ENCODE measurements around the gene PIAS2.
"Not testable (repeated sequence)": the region's sequence is repeated elsewhere in the genome, so short reads cannot be mapped to it uniquely, and the experiment has no call there.

The PIAS2 gene

GRCh38 chr18:46832849-46833248 is 84.5 kb downstream of the PIAS2 start:
- in situ Hi-C loops (cut with MboI; ENCODE audit: low sequenced_read_pairs) = no loop called here
- no peak overlapping the region for H3K4me3 ChIP-seq
- DNase-seq (ENCODE audit: low spot score in 2 of 2) = no peak
- no peaks in the 10 kb centered on the region for H3K9me3 ChIP-seq
- no peaks in the 10 kb centered on the region for H3K4me1 ChIP-seq
- no peaks in the 10 kb centered on the region for H3K27me3 ChIP-seq (ENCODE audit: low read depth)
- peaks cover 29% of the 10 kb centered on the region for H3K36me3 ChIP-seq (replicated peaks)

- in situ Hi-C loops (cut with MboI; ENCODE audit: low sequenced_read_pairs); DNase-seq (ENCODE audit: low spot score in 2 of 2); H3K4me1 ChIP-seq: not testable (repeated sequence)
Observed at GRCh38 chr18:46832422-46832821, 84.9 kb downstream of the PIAS2 start.

GRCh38 chr18:46831434-46831833 is 85.9 kb downstream of the PIAS2 start:
- no peaks in the 10 kb centered on the region for H3K4me1 ChIP-seq
- H3K4me3 ChIP-seq = no peak overlapping the region
- in situ Hi-C loops (cut with MboI; ENCODE audit: low sequenced_read_pairs) = no loop called here
- H3K36me3 ChIP-seq (replicated peaks) = peaks cover 35% of the 10 kb centered on the region
- H3K9me3 ChIP-seq = no peaks in the 10 kb centered on the region
- DNase-seq (ENCODE audit: low spot score in 2 of 2) = no peak
- H3K27me3 ChIP-seq (ENCODE audit: low read depth) = no peaks in the 10 kb centered on the region

More at GRCh38 chr18:46832422-46832821, 84.9 kb downstream of the PIAS2 start:
- H3K4me3 ChIP-seq; H3K27me3 ChIP-seq (ENCODE audit: low read depth); H3K9me3 ChIP-seq: not testable (repeated sequence)
- H3K36me3 ChIP-seq (replicated peaks) = peaks cover 33% of the 10 kb centered on the region

GRCh38 chr18:46830633-46831032 is 86.7 kb downstream of the PIAS2 start:
- Histone ChIP-seq H3K9me3 (no peaks in the 10 kb centered on the region), H3K36me3 (replicated peaks) (peaks cover 27% of the 10 kb centered on the region), H3K27me3 (ENCODE audit: low read depth) (no peaks in the 10 kb centered on the region), H3K4me3 (no peak overlapping the region), H3K4me1 (no peaks in the 10 kb centered on the region)
- in situ Hi-C loops (cut with MboI; ENCODE audit: low sequenced_read_pairs) = no loop called here
- no peak for DNase-seq (ENCODE audit: low spot score in 2 of 2)

- Histone ChIP-seq H3K4me3 (no peak overlapping the region), H3K27me3 (ENCODE audit: low read depth) (no peaks in the 10 kb centered on the region), H3K4me1 (no peaks in the 10 kb centered on the region), H3K9me3 (no peaks in the 10 kb centered on the region), H3K36me3 (replicated peaks) (peaks cover 22% of the 10 kb centered on the region)
- DNase-seq (ENCODE audit: low spot score in 2 of 2) = no peak
- in situ Hi-C loops (cut with MboI; ENCODE audit: low sequenced_read_pairs) = no loop called here
Observed at GRCh38 chr18:46829947-46830346, 87.4 kb downstream of the PIAS2 start.

GRCh38 chr18:46829531-46829930 is 87.8 kb downstream of the PIAS2 start:
- no peaks in the 10 kb centered on the region for H3K27me3 ChIP-seq (ENCODE audit: low read depth)
- in situ Hi-C loops (cut with MboI; ENCODE audit: low sequenced_read_pairs) = no loop called here
- H3K36me3 ChIP-seq (replicated peaks) = peaks cover 19% of the 10 kb centered on the region
- H3K4me3 ChIP-seq = no peak overlapping the region
- DNase-seq (ENCODE audit: low spot score in 2 of 2) = no peak
- H3K4me1 ChIP-seq = no peaks in the 10 kb centered on the region
- no peaks in the 10 kb centered on the region for H3K9me3 ChIP-seq

- peaks cover 9% of the 10 kb centered on the region for H3K4me1 ChIP-seq
- H3K27me3 ChIP-seq (ENCODE audit: low read depth) = no peaks in the 10 kb centered on the region
- no peak for DNase-seq (ENCODE audit: low spot score in 2 of 2)
- no peaks in the 10 kb centered on the region for H3K9me3 ChIP-seq
- H3K36me3 ChIP-seq (replicated peaks) = peaks cover 14% of the 10 kb centered on the region
- H3K4me3 ChIP-seq = no peak overlapping the region
- in situ Hi-C loops (cut with MboI; ENCODE audit: low sequenced_read_pairs) = no loop called here
Observed at GRCh38 chr18:46821856-46822711, 95.2 kb downstream of the PIAS2 start.

GRCh38 chr18:46820863-46821262 is 96.4 kb downstream of the PIAS2 start:
- no peak overlapping the region for H3K4me3 ChIP-seq
- H3K9me3 ChIP-seq = no peaks in the 10 kb centered on the region
- peaks cover 9% of the 10 kb centered on the region for H3K4me1 ChIP-seq
- DNase-seq (ENCODE audit: low spot score in 2 of 2) = no peak
- in situ Hi-C loops (cut with MboI; ENCODE audit: low sequenced_read_pairs) = no loop called here
- peaks cover 11% of the 10 kb centered on the region; the same call in 1 of the 2 replicates for H3K36me3 ChIP-seq (replicated peaks)
- no peaks in the 10 kb centered on the region for H3K27me3 ChIP-seq (ENCODE audit: low read depth)

GRCh38 chr18:46815661-46816060 is 101.6 kb downstream of the PIAS2 start:
- in situ Hi-C loops (cut with MboI; ENCODE audit: low sequenced_read_pairs) = no loop called here
- Histone ChIP-seq H3K27me3 (ENCODE audit: low read depth) (no peaks in the 10 kb centered on the region), H3K4me3 (no peak overlapping the region), H3K9me3 (no peaks in the 10 kb centered on the region), H3K4me1 (peaks cover 12% of the 10 kb centered on the region), H3K36me3 (replicated peaks) (peaks cover 8% of the 10 kb centered on the region)
- DNase-seq (ENCODE audit: low spot score in 2 of 2) = no peak

- DNase-seq (ENCODE audit: low spot score in 2 of 2) = no peak
Observed at GRCh38 chr18:46814399-46814798, 102.9 kb downstream of the PIAS2 start.

GRCh38 chr18:46812311-46812710 is 105.0 kb downstream of the PIAS2 start:
- in situ Hi-C loops (cut with MboI; ENCODE audit: low sequenced_read_pairs) = no loop called here
- Histone ChIP-seq H3K27me3 (ENCODE audit: low read depth) (no peaks in the 10 kb centered on the region), H3K4me3 (no peak overlapping the region), H3K36me3 (replicated peaks) (peaks cover 4% of the 10 kb centered on the region), H3K9me3 (no peaks in the 10 kb centered on the region), H3K4me1 (peaks cover 35% of the 10 kb centered on the region)
- DNase-seq (ENCODE audit: low spot score in 2 of 2) = no peak

More at GRCh38 chr18:46814399-46814798, 102.9 kb downstream of the PIAS2 start:
- H3K4me3 ChIP-seq = no peak overlapping the region
- in situ Hi-C loops (cut with MboI; ENCODE audit: low sequenced_read_pairs) = no loop called here
- no peaks in the 10 kb centered on the region for H3K9me3 ChIP-seq
- peaks cover 8% of the 10 kb centered on the region for H3K36me3 ChIP-seq (replicated peaks)
- H3K4me1 ChIP-seq = peaks cover 23% of the 10 kb centered on the region
- no peaks in the 10 kb centered on the region for H3K27me3 ChIP-seq (ENCODE audit: low read depth)

GRCh38 chr18:46810481-46811000 is 106.8 kb downstream of the PIAS2 start:
- in situ Hi-C loops (cut with MboI; ENCODE audit: low sequenced_read_pairs) = no loop called here
- Histone ChIP-seq H3K4me3 (no peak overlapping the region), H3K27me3 (ENCODE audit: low read depth) (no peaks in the 10 kb centered on the region), H3K4me1 (peaks cover 35% of the 10 kb centered on the region), H3K36me3 (replicated peaks) (peaks cover 4% of the 10 kb centered on the region), H3K9me3 (no peaks in the 10 kb centered on the region)
- peak; percentile 34 to 93 for DNase-seq (ENCODE audit: low spot score in 2 of 2)

- H3K9me3 ChIP-seq = no peaks in the 10 kb centered on the region
- DNase-seq (ENCODE audit: low spot score in 2 of 2) = peak; percentile 25 to 54
- H3K27me3 ChIP-seq (ENCODE audit: low read depth) = no peaks in the 10 kb centered on the region
- no peak overlapping the region for H3K4me3 ChIP-seq
- in situ Hi-C loops (cut with MboI; ENCODE audit: low sequenced_read_pairs) = no loop called here
- H3K36me3 ChIP-seq (replicated peaks) = peaks cover 4% of the 10 kb centered on the region
- H3K4me1 ChIP-seq = peaks cover 35% of the 10 kb centered on the region
Observed at GRCh38 chr18:46809145-46809544, 108.2 kb downstream of the PIAS2 start.

- in situ Hi-C loops (cut with MboI; ENCODE audit: low sequenced_read_pairs); H3K9me3 ChIP-seq; H3K4me3 ChIP-seq; H3K4me1 ChIP-seq; H3K36me3 ChIP-seq (replicated peaks); DNase-seq (ENCODE audit: low spot score in 2 of 2); H3K27me3 ChIP-seq (ENCODE audit: low read depth): not testable (repeated sequence)
Observed at GRCh38 chr18:46795945-46796344, 121.4 kb downstream of the PIAS2 start.

Measured in HAP-1 (cell line).